Anterior cingulate cortex (tissue), 58 donors: Measurements from ENCODE around the gene FADS3.

Experiments used
- DNase-seq, 58 donors: peaks; one replicate each; lab custom pipeline; 2025; lab: John Stamatoyannopoulos, UW

Gene FADS3, protein sequence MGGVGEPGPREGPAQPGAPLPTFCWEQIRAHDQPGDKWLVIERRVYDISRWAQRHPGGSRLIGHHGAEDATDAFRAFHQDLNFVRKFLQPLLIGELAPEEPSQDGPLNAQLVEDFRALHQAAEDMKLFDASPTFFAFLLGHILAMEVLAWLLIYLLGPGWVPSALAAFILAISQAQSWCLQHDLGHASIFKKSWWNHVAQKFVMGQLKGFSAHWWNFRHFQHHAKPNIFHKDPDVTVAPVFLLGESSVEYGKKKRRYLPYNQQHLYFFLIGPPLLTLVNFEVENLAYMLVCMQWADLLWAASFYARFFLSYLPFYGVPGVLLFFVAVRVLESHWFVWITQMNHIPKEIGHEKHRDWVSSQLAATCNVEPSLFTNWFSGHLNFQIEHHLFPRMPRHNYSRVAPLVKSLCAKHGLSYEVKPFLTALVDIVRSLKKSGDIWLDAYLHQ

DNA sequence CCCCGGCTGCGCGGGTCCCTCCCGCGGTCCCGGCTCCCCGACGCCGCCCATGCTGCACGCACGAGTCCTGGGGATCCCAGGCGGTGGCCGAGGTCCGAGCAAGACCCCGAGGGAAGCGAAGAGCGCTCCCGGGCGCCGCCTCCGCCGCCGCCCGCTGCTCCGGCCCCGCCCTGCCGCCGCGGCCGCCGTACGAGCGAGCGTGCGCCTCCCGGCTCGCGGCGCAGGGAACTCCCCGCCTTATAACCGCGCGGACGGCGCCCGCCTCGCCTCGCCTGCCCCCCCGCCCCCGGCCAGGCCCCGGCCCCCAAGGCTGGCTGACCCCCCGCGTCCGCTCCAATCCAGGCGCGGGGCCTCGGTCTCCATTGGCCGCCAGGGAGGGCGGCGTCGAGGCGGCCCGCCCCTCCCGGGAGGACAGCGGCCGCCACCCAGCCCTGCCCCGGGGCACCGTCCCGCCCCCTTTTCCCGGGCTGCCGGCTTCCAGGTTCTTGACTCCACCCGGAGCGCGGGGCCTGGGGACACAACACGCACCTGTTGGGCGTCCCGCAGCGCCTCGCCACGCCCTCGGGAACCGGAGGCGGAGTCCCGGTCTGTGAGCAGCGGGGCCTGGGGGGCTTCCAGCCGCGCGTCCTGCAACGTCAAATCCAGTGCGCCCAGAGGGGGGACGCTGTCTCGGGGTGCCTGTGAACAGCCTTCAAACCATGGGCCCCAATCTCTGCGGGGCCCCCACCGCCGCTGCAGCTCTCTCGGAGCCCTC lies at the start of gene FADS3:
FADS3 (minus strand) TSS at position 215 of the 754 bp plus-strand sequence; CDS start at position 51, 164 bp downstream.
- DNase-seq = peak in 55 of 58 donors; percentile 17 to 92 (median 77)

DNA sequence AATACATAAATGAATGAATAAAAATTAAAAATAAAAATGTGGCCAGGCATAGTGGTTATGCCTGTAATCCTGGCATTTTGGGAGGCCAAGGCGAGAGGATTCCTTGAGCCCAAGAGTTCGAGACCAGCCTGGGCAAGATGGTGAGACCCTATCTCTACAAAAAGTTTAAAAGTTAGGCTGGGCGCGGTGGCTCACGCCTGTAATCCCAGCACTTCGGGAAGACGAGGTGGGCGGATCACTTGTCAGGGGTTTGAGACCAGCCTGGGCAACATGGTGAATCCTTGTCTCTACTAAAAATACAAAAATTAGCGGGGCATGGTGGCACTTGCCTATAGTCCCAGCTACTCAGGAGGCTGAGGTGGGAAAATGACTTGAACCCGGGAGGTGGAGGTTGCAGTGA lies 49.1 kb upstream of the FADS3 start:
- no peak for DNase-seq

DNA sequence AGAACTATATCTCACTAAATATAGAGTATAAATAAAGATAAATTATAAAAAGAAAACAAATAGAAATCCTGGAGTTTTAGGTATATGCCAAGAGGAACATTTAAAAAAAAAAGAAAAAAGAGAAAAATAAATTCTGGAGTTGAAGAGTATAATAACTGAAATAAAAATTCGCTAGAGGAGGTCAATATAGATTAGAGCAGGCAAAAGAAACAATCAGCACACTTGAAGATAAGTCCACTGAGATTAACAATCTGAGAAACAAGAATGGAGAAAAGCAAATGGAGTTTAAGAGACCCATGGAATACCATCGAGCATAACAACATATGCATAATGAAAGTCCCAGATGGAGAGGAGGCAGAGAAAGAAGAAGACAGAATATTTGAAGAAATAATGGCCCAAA lies 44.5 kb upstream of the FADS3 start:
- no peak for DNase-seq

DNA sequence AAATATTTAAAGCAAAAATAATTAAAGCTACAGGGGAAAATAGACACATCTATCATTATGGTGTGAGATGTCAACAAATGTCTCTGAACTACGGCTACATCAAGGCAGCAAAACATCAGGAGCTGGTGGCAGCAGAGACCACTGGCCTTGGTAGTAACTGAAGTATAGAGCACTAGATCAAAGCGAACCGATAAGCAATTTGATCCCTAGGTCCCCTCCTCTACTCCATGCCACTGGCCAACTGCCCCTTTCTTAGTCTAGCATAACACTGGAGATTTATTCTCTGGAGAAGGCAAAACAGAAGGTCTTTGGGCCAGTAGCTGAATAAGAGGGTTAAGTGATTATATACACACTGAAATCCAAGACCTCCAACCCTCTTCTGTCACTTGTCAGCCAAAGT lies 39.6 kb upstream of the FADS3 start:
- DNase-seq = no peak

DNA sequence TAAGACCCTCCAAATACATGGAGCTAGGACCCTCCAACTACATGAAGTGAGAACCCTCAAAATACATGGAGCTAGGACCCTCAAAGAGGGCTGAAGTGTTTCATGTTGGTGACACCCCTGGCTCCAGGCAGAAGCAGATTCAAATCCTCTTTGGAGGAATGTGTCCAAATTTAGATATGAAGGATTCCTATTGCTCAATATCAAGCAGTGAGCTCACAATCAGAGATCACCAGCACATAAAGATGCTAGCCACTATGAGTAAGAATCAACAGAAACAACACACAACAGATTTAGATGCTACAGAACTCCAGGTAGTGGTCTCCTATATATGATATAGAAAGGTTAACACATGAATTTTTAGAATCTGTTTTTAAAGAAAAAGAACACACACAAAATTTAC lies 37.3 kb upstream of the FADS3 start:
- DNase-seq = no peak

DNA sequence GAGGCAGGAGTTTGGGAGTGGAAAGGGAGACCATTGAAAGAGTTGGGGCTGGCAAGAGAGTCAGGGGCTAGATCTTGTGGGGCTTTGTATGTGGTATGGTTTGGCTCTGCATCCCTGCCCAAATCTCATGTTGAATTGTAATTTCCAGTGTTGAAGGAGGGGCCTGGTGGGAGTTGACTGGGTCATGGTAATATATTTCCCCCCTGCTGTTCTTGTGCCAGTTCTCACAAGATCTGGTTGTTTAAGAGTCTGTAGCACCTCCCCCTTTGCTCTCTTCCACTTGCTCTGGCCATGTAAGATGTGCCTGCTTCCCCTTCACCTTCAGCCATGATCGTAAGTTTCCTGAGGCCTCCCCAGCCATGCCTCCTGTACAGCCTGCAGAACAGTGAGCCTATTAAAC lies 36.2 kb upstream of the FADS3 start:
- no peak for DNase-seq

DNA sequence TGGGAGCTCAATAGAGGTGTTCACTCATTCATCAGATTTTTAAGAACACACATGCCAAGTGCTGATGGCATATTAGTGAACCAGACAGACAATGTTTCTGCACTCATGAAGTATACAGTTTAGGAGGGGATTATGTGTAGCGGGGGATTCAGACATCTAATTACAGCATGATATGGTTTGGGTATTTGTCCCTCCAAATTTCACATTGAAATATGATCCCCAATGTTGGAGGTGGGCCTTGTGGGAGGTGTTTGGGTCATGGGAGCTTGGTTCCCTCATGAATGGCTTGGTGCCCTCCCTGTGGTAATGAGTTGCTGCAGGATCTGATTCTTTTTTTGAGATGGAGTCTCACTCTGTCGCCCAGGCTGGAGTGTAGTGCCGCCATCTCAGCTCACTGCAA lies 34.9 kb upstream of the FADS3 start:
- no peak for DNase-seq

DNA sequence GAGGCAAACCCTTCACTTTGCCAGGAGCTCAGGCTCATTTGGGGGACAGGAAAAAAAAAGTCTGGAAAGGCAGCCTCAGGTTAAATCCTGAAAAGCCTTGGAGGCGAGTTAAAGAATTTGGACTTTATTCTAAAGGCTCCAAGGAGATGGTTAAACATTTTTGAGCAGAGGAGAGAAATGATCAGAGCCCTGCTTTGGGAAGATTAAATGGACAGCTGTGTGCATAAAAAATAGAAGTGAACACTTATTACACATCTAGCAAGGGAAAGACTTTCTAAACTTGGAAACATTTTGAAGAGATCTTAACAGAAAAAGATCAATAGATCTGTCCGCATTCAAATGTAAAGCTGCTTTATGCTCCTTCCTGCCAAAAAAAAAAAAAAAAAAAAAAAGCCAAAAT lies 34.4 kb upstream of the FADS3 start:
- no peak for DNase-seq

DNA sequence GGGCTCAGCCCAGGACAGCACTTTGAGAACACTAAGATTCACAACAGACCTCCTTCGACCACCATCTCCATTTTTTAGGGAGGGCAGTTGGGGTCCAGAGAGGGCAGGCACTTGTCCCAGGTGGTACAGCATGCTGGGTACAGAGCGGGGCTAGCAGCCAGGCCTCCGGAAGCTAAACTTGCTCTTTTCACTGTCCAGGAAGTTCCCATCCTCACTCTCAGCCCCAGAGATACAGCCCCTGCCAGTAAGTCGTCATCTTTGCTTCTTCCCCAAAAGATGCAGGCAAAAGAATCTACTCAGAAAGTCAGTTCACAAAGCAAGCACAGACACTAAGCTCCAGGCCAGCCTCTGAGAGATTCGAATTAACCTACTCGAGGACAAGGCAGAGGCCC lies 32.7 kb upstream of the FADS3 start:
- no peak for DNase-seq

DNA sequence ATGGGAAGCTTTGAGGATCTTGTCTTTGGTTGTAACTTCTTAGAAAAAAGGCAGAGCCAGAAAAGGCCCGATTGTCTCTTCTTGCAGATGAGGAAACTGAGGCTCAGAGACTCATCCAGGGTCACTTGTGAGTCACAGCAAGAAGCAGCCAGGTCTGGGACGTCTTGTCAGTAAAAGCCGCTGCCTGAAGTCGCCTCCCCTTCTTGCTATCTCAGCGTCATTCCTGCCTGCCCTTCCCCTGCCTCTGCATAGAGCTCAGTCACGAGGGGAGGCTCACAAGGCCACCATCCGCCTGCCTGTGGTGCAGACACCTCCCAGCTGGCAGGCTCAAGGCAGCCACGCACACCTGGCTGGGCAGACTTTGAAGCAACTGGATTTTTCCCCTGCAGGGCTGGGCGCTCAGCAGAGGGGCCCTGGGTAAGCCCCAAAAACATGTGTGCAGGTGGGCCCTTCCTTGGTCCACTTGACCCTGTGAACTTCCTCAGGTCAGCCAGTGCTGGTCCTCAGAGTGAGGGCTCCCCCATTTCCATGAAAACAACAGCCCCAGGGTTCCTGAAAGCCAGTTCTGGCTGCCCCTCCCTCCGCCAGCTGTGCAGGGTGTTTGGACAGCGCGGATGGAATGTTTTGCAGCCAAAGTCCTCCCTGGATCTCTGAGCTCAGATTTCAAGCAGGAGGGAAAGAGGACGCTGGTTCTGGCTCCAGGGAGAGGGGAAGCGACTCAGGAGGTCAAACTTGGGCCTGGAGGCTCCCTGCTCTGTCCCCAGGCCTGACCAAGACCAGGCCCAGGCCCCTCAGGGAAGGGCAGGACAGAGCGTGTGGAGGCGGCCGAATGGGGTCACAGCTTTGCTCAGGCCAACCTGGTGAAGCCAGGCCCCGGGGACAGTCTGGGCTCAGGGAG lies 32.1 kb upstream of the FADS3 start:
- DNase-seq = peak in 3 of 58 donors; percentile 18 to 31 (median 24)

DNA sequence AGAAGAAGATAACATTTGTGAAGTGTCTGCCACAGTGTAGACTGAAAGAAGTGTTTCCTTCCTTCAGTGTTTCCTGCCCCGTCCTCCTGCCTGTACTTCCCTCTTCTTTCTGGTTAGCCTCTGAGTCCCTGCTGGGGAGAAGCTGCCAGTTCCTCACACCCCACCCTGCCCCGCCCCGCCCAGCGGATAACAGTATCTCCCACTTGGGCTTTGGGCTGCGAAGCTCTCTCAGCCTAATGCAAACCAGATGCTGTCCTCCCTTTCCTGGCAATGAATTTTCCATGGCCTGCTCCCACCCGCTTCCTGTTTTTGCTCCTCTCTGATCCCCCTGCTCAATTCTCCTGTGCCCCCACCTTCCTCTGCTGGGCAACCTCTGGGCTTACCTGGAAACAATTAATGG lies 31.2 kb upstream of the FADS3 start:
- DNase-seq = peak in 3 of 58 donors; percentile 18 to 31 (median 26)

DNA sequence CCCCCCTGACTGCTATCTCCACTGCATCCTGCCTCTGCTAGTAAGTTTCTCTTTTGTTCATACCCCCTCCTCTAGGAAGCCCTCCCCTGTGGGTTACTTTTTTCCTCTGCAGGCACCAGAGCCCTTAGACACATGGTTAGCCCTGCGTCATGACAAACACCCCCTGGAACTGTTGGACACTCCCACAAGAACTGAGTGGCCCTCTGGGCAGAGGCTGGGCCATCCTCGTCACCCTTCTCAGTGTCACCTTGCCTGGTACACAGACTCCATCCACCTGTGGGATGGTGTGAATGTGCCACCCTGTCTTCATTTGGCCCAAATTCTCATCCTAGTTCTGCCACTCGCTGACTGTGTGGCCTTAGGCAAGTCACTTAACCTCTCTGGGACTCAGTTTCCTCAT lies 30.1 kb upstream of the FADS3 start:
- no peak for DNase-seq

DNA sequence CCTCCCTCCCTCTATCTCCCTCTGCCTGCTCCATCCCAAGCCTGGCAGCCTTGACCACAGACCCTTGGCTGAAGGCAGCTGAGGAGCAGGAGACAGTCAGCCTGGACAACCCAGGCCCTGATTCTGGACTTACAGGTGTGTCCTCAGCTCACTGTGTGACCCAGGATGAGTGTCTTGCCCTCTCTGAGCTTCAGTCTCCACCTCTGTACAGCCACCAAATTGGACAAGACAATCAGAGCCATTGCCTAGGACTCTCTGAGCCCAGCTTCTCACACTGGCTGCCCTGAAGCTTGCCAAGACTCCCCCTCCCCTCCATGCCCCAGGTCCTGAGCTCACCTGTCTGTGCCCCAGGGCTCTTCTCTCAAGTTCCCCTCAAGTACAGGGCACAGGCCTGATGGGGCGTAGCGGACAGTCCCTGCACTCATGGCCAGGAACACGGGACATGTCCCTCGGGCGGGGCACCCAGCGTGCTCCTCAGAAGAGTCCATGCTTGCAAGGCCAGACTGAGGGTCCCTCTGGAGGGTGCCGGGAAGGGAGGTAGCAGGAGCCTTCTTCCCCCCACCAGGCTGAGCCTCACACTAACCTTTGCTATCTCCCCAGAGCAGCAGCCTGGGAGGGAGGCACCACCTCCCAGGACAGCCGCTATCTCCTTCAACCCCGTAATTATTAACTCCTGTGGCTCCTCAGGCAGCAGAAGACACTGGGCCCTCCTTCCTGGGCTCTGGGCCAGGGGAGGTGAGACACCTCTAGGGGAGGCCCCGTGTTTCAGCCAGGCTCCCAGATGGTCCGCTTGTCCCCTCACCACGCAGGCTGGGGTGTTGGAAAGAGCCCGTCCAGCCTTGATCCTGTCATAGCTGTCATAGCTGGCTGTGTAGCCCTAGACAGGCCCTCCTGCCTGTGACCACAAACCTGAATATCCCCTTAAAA lies 28.6 kb upstream of the FADS3 start:
- DNase-seq = no peak

DNA sequence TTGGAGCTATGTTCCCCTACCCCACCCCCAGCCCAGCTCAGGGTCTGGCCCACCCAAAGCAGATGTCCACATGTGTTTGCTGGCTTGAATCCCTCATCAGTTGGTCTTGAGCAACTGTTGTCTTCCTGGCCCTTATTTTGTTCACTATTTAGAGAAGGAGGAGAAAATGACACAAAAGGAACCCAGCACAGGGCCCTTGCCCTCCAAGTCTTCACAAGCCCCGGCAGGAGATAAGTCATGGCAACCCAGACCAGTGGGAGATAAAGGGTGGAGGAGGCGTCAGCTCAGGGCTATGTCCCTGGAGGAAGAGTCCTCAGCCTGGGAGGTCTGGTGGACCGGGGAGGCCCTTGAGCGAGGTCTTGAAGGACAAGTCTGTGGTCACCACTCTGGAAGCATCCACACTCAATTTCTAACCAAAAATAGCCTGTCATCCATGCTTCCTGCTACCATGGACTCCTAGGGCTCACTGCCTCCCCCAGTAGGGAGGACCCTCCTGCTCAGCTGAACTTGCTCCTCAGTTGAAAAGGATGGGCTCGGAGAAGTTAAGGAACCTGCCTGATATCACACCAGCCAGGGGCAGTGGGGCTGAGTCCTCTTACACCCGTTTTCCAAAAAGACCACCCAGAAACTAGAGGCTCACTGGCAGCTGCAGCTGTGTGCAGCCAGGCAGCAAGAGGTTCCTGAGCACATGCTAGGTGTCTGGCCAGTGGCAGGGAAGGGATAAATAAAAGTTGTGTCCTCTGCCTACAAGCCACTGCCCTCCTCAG lies 27.8 kb upstream of the FADS3 start:
- DNase-seq = no peak

DNA sequence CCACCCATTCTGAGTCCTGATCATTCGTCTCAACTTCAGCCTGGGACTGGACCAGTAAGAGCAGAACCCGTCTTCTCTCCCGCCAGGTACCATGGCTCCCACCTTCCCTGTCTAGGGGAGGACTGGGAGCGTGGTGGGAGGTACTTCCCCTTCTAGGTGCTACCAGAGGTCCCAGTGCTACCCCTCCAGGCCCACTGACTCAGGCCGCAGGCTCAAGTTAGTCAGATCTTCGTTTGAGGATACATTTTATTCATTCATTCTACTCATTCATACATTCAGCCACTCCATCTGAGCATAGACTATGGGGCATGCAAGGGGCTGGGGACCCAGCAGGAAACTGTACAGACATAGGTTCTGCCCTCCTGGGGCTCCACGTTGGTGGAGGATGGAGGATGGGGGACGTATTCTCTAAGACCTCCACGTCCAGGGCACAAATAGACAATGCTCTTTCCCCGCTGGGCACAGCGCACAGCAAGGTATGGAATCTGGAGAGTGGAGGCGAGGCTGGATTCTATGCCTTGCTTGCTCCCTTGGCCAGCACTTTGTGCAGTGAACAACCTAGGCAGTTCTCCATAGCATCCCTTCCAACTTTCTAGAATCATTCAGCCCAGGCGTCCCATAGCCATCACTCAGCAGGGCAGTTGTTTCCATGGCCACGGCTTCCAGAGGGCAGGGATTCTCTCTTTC lies 27.0 kb upstream of the FADS3 start:
- DNase-seq = no peak

DNA sequence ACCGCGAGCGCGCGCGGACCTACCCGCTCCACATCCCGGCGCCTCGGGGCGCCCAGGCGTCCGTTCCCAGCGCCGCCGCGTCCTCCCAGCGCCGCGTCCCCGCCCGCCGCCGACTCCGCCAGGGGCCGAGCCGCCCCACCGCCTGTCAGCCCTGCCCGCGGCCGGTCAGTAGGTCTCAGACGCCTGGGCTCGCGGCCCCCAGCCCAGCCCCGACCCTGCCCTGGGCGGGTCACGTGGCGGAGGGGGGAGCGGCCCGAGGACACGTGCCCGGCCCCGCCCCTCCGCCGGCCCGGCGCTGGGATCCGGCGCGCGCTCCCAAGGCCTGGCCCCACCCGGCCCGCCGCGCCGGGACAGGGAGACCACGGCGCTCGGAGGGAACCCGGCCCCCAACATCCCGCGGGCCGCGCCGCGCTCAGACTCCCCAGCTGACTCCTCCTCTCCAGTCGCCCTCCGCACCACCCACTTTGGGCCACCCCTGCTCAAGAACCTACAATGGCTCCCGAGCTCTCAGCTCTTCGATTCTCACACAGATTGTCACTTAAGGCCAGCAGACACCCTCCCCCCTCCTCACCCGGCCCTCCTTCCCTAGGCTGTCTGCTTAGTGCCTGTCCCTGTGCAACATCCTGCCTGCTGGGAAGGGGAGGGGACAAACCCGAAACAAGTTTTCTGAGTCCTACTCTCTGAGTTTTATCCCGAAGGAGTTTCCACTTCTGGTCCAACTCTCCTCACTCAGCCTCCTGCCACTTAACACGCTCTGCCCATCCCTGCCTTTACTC lies 26.2 kb upstream of the FADS3 start, which contains the start of gene RAB3IL1:
RAB3IL1 (minus strand) TSS at position 233 of the 776 bp plus-strand sequence; CDS start at position 34, 199 bp downstream.
- DNase-seq = peak in 33 of 58 donors; percentile 24 to 72 (median 39)

DNA sequence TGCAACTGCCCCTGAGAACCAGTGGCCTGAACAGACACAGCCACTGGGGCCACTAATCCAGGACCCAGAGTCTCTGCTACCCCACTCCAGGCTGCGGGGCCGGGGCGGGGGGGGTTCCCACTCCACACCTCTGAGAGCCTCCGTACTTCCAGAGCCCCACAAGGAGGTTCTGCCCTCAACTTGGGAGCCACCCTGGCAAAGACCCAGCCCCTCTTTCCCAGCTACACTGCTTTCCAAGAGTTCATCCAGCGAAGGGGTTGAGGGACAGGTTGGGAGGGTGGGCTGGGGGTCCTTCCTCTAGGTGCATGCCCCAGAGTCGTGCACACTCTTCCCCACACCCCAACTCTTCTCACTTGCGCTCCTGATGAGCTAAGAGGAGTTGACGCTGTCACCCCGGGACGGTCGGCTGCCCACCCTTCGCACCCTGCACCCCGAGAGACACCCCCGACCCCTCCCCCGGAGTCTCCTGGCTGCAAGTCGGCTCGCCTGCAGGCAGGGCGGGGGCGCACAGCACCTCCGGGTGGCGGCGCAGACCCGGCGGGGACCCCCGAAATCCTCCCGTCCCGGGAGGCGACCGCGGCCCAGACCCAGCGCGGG lies 25.5 kb upstream of the FADS3 start:
- peak in 1 of 58 donors; percentile 15 for DNase-seq
